Thoracic aorta (tissue), 2 donors: Measurements from ENCODE around the gene DNAH17. TPM values are rescaled to one million over a fixed set of nuclear protein-coding genes. Genes with fewer than 3 reads are reported as not detected.

ENCODE experiments used
- ATAC-seq: fragments of 150-250 bp; one replicate; pipeline ENCODE4 v1.8.0; 2017; ENCODE audit warnings: low read depth; ENCODE audit not compliant: insufficient number of reproducible peaks, low FRiP score
- DNase-seq: peaks from one replicate; pipeline ENCODE4 v3.0.0-alpha.2; 2020; ENCODE audit warnings: low spot score
- H3K27ac ChIP-seq, 2 donors: fragments of 200-600 bp; sonication (generic); 1 replicate in 1 of 2; 2 replicates in 1 of 2; pipeline ENCODE4 v1.5.1; 2016; ENCODE audit warnings: mild to moderate bottlenecking in 2 of 2, moderate library complexity in 2 of 2
- H3K27me3 ChIP-seq: fragments of 200-600 bp; sonication (generic); replicated peaks from 2 replicates; pipeline ENCODE4 v1.6.0; 2016; ENCODE audit warnings: mild to moderate bottlenecking; ENCODE audit not compliant: insufficient read depth
- H3K36me3 ChIP-seq: fragments of 200-600 bp; sonication (generic); one replicate; pipeline ENCODE4 v1.5.1; 2016
- H3K4me1 ChIP-seq, 2 donors: fragments of 200-600 bp; sonication (generic); 1 replicate in 1 of 2; 2 replicates in 1 of 2; pipeline versions ENCODE4 v1.5.1 to v1.6.0; 2016; ENCODE audit warnings: low read depth in 2 of 2, mild to moderate bottlenecking in 1 of 2; ENCODE audit not compliant: control insufficient read depth in 1 of 2
- H3K4me3 ChIP-seq: fragments of 200-600 bp; sonication (generic); 2 replicates; pipeline ENCODE4 v1.5.1; 2016; ENCODE audit warnings: mild to moderate bottlenecking
- H3K9me3 ChIP-seq: fragments of 200-600 bp; sonication (generic); 2 replicates; pipeline ENCODE4 v1.5.1; 2016
- total RNA-seq, 2 donors: library from RNA; depleted of rRNA; stranded (reverse); fragments of >200 nt; gene quantifications; one replicate each; pipeline versions ENCODE4 v1.1.0 to v1.2.3, GENCODE V29; 2016
- TF ChIP-seq, protein P1 (sequence below): fragments of 200-600 bp; sonication (generic); IDR thresholded peaks from one replicate; pipeline ENCODE4 v1.5.1; 2019; ENCODE audit warnings: antibody characterized with exemption

DNAH17 gene
- total RNA-seq, 2 donors from 2014 or later: 0.14 TPM

DNA sequence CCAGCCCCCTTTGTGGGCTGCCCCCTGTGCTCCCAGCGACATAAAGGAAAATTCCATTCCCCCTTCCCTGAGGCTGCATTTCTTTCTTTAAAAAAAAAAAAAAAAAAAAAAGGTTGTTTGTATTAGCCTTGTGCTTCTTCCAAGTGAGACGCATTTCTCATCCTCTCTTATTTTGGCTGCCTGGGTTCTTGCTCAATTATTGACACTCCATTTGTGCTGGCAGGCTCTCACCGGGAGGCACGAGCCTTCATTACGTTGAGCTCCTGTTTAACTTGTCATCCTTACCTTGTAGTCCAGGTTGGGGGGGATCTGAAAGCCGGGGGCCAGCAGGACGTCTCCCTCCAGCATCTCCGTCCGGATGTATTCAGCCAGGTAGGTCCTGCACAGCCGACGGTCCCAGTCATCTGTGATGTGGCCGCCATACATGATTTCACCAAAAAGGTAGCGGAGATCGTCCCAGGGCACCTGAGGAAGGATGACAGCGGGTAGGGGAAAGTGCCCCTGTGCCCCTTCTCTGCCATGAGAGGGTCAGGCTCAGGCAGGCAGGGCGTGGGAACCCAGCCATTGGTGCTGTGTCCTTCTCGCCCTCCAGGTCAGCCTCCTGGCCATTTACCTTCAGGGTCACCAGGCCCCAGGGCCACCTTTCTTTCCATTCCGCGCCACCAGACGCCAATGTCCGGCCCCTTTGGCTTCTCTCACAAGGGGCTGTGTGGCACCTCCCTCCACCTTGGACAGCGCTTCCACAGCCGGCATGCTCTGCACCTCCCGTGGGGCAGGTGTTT, 148.2 kb downstream of the DNAH17 start:
- no peak overlapping the region for H3K4me3 ChIP-seq
- no peaks in the 10 kb centered on the region for H3K4me1 ChIP-seq
- TF ChIP-seq, protein P1, sequence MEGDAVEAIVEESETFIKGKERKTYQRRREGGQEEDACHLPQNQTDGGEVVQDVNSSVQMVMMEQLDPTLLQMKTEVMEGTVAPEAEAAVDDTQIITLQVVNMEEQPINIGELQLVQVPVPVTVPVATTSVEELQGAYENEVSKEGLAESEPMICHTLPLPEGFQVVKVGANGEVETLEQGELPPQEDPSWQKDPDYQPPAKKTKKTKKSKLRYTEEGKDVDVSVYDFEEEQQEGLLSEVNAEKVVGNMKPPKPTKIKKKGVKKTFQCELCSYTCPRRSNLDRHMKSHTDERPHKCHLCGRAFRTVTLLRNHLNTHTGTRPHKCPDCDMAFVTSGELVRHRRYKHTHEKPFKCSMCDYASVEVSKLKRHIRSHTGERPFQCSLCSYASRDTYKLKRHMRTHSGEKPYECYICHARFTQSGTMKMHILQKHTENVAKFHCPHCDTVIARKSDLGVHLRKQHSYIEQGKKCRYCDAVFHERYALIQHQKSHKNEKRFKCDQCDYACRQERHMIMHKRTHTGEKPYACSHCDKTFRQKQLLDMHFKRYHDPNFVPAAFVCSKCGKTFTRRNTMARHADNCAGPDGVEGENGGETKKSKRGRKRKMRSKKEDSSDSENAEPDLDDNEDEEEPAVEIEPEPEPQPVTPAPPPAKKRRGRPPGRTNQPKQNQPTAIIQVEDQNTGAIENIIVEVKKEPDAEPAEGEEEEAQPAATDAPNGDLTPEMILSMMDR: no peak
- H3K36me3 ChIP-seq: peaks cover 28% of the 10 kb centered on the region
- no peaks in the 10 kb centered on the region for H3K9me3 ChIP-seq
- no peaks in the 10 kb centered on the region for H3K27me3 ChIP-seq
- no peak overlapping the region for H3K27ac ChIP-seq
- ATAC-seq: no peak
- DNase-seq: no peak

DNA sequence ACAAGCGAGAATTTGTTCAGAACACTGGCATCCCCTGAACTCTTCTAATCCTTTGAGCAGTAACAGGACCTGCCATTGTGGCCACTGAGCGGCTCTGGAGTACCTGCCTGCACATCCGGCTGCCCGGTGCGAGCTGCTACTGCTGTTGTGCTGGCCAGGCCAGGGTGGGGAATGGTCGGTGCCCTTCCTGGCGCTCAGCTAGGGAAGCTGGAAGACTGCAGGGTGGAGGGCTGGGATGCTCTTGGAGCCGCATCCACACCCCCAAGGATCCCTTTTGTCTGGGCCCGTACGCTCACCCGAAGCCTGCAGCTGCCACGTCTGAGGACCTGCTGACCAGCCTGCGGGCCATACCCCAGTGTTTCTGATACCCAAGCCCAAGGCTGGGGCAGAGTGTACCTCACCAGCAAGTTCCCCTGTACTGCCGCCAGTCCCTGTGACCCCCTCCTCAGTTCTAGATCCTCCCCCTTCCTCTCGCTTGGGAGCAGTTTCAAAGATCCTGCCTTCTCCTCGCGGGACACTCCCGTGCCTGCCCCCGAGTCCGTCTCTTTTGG, 149.1 kb downstream of the DNAH17 start:
- H3K36me3 ChIP-seq: peaks cover 29% of the 10 kb centered on the region
- no peaks in the 10 kb centered on the region for H3K27me3 ChIP-seq
- ATAC-seq: no peak
- H3K9me3 ChIP-seq: no peaks in the 10 kb centered on the region
- no peak for DNase-seq
- TF ChIP-seq, protein P1: no peak
- no peak overlapping the region for H3K27ac ChIP-seq
- H3K4me3 ChIP-seq: no peak overlapping the region
- no peaks in the 10 kb centered on the region for H3K4me1 ChIP-seq

DNA sequence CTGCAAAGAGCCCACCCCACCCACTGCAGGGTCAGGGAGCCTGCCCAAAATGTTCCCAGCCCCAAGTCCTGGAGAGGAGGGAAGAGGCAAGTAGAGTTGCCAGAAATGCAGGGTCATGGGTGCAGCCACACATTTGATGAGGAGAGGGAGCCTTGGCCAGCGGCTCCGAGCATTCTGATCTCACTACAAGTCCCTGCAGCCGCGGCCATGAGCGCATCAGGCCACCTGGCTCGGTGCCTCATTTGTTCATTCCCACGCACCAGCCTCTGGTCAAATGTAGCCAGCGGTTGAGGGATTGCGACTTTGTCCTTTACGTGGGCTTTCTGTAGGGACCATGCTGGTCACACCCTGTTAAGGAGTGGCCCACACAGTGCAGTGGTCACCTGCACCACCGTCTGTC, 150.1 kb downstream of the DNAH17 start:
- TF ChIP-seq, protein P1: no peak
- DNase-seq (no peak), ATAC-seq (no peak)

DNA sequence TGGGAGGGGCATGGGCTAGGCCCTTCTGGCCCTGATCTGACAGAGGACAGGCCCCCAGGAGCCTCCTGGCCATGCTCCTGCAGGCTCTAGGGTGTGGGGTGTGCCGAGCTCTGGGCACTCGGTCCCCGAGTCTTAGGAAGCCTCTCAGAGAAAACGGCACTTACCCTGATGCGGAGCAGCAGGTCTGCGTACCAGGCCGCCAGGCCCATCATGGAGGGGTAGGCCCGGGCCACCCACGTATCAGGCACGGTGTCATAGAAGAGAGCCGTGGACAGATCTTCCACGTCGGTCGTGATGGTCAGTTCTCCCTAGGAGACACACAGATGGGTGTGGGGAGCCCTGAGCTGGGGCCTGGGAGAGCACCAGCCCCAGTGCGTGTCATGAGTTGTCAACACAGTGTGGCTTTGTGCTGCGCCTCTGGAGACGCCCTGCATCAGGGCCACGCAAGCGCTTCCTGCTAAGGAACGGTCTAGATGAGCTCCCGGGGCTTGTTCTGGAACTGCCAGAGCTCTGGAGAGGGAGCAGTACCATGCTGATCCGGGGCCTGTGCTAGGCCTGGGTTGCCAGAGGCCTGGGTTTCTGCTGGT, 150.8 kb downstream of the DNAH17 start:
- peaks cover 29% of the 10 kb centered on the region for H3K36me3 ChIP-seq
- TF ChIP-seq, protein P1: no peak

More for the DNA sequence above, 150.1 kb downstream of the DNAH17 start:
- Histone ChIP-seq H3K27ac (no peak overlapping the region), H3K36me3 (peaks cover 29% of the 10 kb centered on the region), H3K9me3 (no peaks in the 10 kb centered on the region), H3K27me3 (no peaks in the 10 kb centered on the region), H3K4me1 (no peaks in the 10 kb centered on the region), H3K4me3 (no peak overlapping the region)

DNA sequence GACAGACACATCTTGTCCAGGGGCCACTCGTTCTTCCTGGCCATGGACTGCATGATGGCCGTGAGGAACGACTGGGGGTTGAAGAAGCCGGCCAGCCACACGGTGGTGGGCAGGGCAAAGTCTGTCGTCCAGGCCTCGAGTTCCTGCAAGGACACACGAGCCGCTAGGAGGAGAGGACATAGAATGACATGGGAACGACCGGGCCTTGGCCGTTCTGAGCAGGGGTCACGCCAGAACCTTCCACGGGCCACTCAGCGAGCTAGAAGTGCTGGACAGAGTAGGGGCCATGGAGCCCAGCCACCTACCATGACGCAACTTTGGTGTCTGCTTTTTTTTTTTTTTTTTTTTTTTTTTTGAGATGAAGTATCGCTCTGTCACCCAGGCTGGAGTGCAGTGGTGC, 151.8 kb downstream of the DNAH17 start:
- peaks cover 30% of the 10 kb centered on the region for H3K36me3 ChIP-seq
- no peaks in the 10 kb centered on the region for H3K4me1 ChIP-seq
- no peaks in the 10 kb centered on the region for H3K27me3 ChIP-seq
- H3K9me3 ChIP-seq: no peaks in the 10 kb centered on the region
- ATAC-seq (no peak), DNase-seq (no peak)
- TF ChIP-seq, protein P1: no peak
- H3K4me3 ChIP-seq: no peak overlapping the region
- H3K27ac ChIP-seq: no peak overlapping the region

More for the DNA sequence above, 150.8 kb downstream of the DNAH17 start:
- Histone ChIP-seq H3K9me3 (no peaks in the 10 kb centered on the region), H3K4me1 (no peaks in the 10 kb centered on the region), H3K27me3 (no peaks in the 10 kb centered on the region), H3K27ac (no peak overlapping the region), H3K4me3 (no peak overlapping the region)
- DNase-seq: no peak
- no peak for ATAC-seq
